ENCODE measurements around the gene ZC3H18.

The ZC3H18 gene

GRCh38 chr16:88642881-88643643, 72.9 kb downstream of the ZC3H18 start:
- DNase-seq = no peak

- DNase-seq = no peak
These were observed 73.4 kb downstream of the ZC3H18 start for GRCh38 chr16:88643644-88643932.

- no peak for DNase-seq
These were observed 75.3 kb downstream of the ZC3H18 start for GRCh38 chr16:88645455-88645854.

GRCh38 chr16:88645941-88646340, 75.7 kb downstream of the ZC3H18 start:
- no peak for DNase-seq

- no peak for DNase-seq
These were observed 76.3 kb downstream of the ZC3H18 start for GRCh38 chr16:88646345-88647034.

- DNase-seq = no peak
These were observed 77.2 kb downstream of the ZC3H18 start for GRCh38 chr16:88647178-88648070.

- no peak for DNase-seq
These were observed 79.2 kb downstream of the ZC3H18 start for GRCh38 chr16:88649195-88649923.

- DNase-seq = no peak
These were observed 79.9 kb downstream of the ZC3H18 start for GRCh38 chr16:88649924-88650748.

GRCh38 chr16:88650749-88651275, 80.6 kb downstream of the ZC3H18 start, which contains the start of gene CYBA:
Gene CYBA (minus strand): TSS chr16:88651053. CDS start chr16:88651013, 40 bp downstream.
- DNase-seq = no peak

GRCh38 chr16:88651276-88651988, 81.2 kb downstream of the ZC3H18 start:
- DNase-seq = no peak

- DNase-seq = no peak
These were observed 82.0 kb downstream of the ZC3H18 start for GRCh38 chr16:88651989-88652761.

- DNase-seq = no peak
These were observed 82.5 kb downstream of the ZC3H18 start for GRCh38 chr16:88652762-88653063.

GRCh38 chr16:88653101-88653500, 82.9 kb downstream of the ZC3H18 start:
- no peak for DNase-seq

- DNase-seq = no peak
These were observed 83.6 kb downstream of the ZC3H18 start for GRCh38 chr16:88653596-88654362.

- no peak for DNase-seq
These were observed 84.3 kb downstream of the ZC3H18 start for GRCh38 chr16:88654363-88655052.

GRCh38 chr16:88655053-88655732, 85.0 kb downstream of the ZC3H18 start:
- DNase-seq = no peak

GRCh38 chr16:88655733-88656281, 85.6 kb downstream of the ZC3H18 start:
- no peak for DNase-seq
